K562 (cell line): ENCODE measurements around the gene GRIA2.

Experiments
- ARID2 ChIP-seq: fragments of 450-650 bp; IDR thresholded peaks from 2 replicates; pipeline ENCODE4 v1.6.1; 2017; ENCODE audit warnings: antibody characterized with exemption, mild to moderate bottlenecking
- HDAC8 ChIP-seq: fragments of 450-650 bp; IDR thresholded peaks from 2 replicates; pipeline ENCODE4 v1.6.1; 2016; ENCODE audit warnings: mild to moderate bottlenecking, missing genetic modification characterization, moderate library complexity, missing compliant biosample characterization
- OTX1 ChIP-seq: fragments of 450-650 bp; formaldehyde crosslinking; IDR thresholded peaks from 2 replicates; pipeline ENCODE4 v1.4.0; 2022; ENCODE audit warnings: mild to moderate bottlenecking
- PRDM10 ChIP-seq: fragments of 450-650 bp; IDR thresholded peaks from 2 replicates; pipeline ENCODE4 v1.6.1; 2018; ENCODE audit not compliant: partially characterized antibody
- U2AF2 ChIP-seq: fragments of 200-400 bp; formaldehyde crosslinking; optimal IDR thresholded peaks from 2 replicates; pipeline ENCODE3; 2017; ENCODE audit warnings: low read depth, mild to moderate bottlenecking, low read length

GRCh38 chr4:157231525-157231924 lies 11.0 kb downstream of the GRIA2 start:
- TF ChIP-seq OTX1 (CRISPR knock-in tag) (no peak), ARID2 (no peak), HDAC8 (no peak), PRDM10 (no peak), U2AF2 (no peak)
